GM19193 (cell line): Measurements from ENCODE around the gene FBXL13.

Source experiments
- POLR2A ChIP-seq: IDR thresholded peaks from 4 replicates; pipeline ENCODE4 v1.6.1; 2011; ENCODE audit not compliant: insufficient read depth, insufficient read length; ENCODE audit errors: extremely low read depth

The FBXL13 gene

GRCh38 chr7:103074519-103075336 is at the start of gene FBXL13, which contains the start of gene ARMC10:
TSS of gene FBXL13 (minus strand) at chr7:103074796.
TSS of gene ARMC10 (plus strand) at chr7:103075140. CDS start at chr7:103075273, 133 bp downstream.
- peak; percentile 79 for TF ChIP-seq POLR2A

- no peak for TF ChIP-seq POLR2A
Measured at GRCh38 chr7:103123529-103123928, 48.9 kb upstream of the FBXL13 start.

- no peak for TF ChIP-seq POLR2A
Measured at GRCh38 chr7:103121641-103122040, 47.0 kb upstream of the FBXL13 start.

- no peak for TF ChIP-seq POLR2A
Measured at GRCh38 chr7:103120362-103120761, 45.8 kb upstream of the FBXL13 start.

- TF ChIP-seq POLR2A, result no peak
Measured at GRCh38 chr7:103119791-103120291, 45.2 kb upstream of the FBXL13 start.

- TF ChIP-seq POLR2A, result no peak
Measured at GRCh38 chr7:103117465-103117864, 42.9 kb upstream of the FBXL13 start.

GRCh38 chr7:103116991-103117390 is 42.4 kb upstream of the FBXL13 start:
- TF ChIP-seq POLR2A, result no peak

- TF ChIP-seq POLR2A, result no peak
Measured at GRCh38 chr7:103116511-103116910, 41.9 kb upstream of the FBXL13 start.

- TF ChIP-seq POLR2A, result no peak
Measured at GRCh38 chr7:103115771-103116170, 41.2 kb upstream of the FBXL13 start.

GRCh38 chr7:103114576-103115008 is 40.0 kb upstream of the FBXL13 start:
- no peak for TF ChIP-seq POLR2A

GRCh38 chr7:103113164-103113563 is 38.6 kb upstream of the FBXL13 start:
- TF ChIP-seq POLR2A, result no peak

GRCh38 chr7:103106005-103106702 is 31.6 kb upstream of the FBXL13 start:
- TF ChIP-seq POLR2A, result no peak

- no peak for TF ChIP-seq POLR2A
Measured at GRCh38 chr7:103101543-103101942, 26.9 kb upstream of the FBXL13 start.

GRCh38 chr7:103100348-103100747 is 25.8 kb upstream of the FBXL13 start:
- no peak for TF ChIP-seq POLR2A

- TF ChIP-seq POLR2A, result no peak
Measured at GRCh38 chr7:103097041-103097440, 22.4 kb upstream of the FBXL13 start.

GRCh38 chr7:103094102-103094501 is 19.5 kb upstream of the FBXL13 start:
- no peak for TF ChIP-seq POLR2A
